ENCODE measurements around the gene CACNB2.

The CACNB2 gene

DNA sequence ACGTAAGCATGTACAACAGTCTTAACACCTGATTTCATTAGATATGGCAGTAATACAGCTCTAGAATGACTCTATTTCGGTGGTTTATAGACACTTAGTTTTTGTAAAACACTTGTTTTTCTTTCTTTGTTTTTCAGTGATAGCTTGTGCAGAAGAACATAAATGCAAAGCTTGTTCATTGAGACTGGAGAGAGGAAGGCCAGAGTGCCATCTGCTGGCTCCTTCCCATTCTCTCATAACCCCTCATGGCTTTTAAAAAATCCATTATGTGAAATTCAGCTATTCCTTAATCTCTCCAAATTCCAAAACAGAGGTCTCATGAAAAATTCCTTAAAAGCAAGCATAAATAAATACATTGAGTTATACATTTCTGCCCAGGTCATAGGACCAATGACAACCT, 76.3 kb downstream of the CACNB2 start:
- TF ChIP-seq POLR2AphosphoS5 (IDR thresholded peaks at IDR 0.05; ENCODE audit: low read depth, low read length) (no peak), TAF1 (IDR thresholded peaks at IDR 0.05; ENCODE audit: low read depth, low read length) (no peak), SPI1 (IDR thresholded peaks at IDR 0.05; ENCODE audit: low read depth, low read length) (no peak), POLR2A (IDR thresholded peaks at IDR 0.05; ENCODE audit: low read depth, low read length) (no peak), PAX5 (IDR thresholded peaks at IDR 0.05; ENCODE audit: insufficient read depth, low read length, severe bottlenecking) (no peak), POU2F2 (IDR thresholded peaks at IDR 0.05; ENCODE audit: low read depth, low read length) (no peak)
- DNase-seq (ENCODE audit: insufficient read length, low spot score), result no peak
- FAIRE-seq, result no peak

DNA sequence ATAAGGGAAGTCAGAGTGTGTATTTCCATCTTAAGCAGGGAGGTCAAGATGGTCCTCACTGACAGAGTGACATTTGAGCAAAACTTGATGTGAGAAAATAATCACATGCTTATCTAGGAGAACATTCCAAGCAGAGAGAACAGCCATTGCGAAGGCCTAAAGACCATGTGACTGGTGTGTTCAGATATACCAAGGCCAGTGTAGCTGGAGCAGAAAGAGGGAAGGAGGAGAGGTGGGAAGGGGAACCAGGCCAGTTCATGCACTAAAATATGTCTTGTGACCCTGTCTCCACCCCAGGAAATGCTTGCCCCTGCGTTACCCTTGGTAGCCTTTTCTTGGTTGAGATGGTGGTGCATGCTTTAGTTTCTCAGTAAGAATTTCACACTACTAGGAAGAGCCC, 77.4 kb downstream of the CACNB2 start:
- DNase-seq (ENCODE audit: insufficient read length, low spot score) (no peak), FAIRE-seq (no peak)
- TF ChIP-seq POU2F2 (IDR thresholded peaks at IDR 0.05; ENCODE audit: low read depth, low read length) (no peak), TAF1 (IDR thresholded peaks at IDR 0.05; ENCODE audit: low read depth, low read length) (no peak), POLR2AphosphoS5 (IDR thresholded peaks at IDR 0.05; ENCODE audit: low read depth, low read length) (no peak), PAX5 (IDR thresholded peaks at IDR 0.05; ENCODE audit: insufficient read depth, low read length, severe bottlenecking) (no peak), POLR2A (IDR thresholded peaks at IDR 0.05; ENCODE audit: low read depth, low read length) (no peak), SPI1 (IDR thresholded peaks at IDR 0.05; ENCODE audit: low read depth, low read length) (no peak)

DNA sequence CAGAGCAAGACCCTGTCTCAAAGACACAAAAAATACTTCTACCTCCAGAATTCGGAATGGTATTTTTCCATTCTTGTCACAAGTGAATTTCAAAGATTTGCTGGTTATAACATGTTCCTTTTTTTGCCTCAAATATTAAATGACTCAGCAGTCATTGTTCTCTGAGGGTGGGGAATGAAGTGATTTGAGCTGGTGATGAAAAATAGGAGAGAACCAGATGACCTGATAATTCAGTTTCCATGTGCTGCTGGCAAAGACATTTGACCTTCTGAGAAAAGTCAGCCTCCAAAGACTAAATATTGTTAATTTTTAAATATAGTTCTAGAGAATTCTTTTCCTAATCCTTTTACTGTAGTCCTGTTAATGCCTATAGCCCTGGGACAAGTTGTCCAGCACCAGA, 78.9 kb downstream of the CACNB2 start:
- no peak for TF ChIP-seq POLR2A (IDR thresholded peaks at IDR 0.05; ENCODE audit: low read depth, low read length)
- no peak for TF ChIP-seq POU2F2 (IDR thresholded peaks at IDR 0.05; ENCODE audit: low read depth, low read length)
- TF ChIP-seq SPI1 (IDR thresholded peaks at IDR 0.05; ENCODE audit: low read depth, low read length), result no peak
- TF ChIP-seq PAX5 (IDR thresholded peaks at IDR 0.05; ENCODE audit: insufficient read depth, low read length, severe bottlenecking), result no peak
- TF ChIP-seq POLR2AphosphoS5 (IDR thresholded peaks at IDR 0.05; ENCODE audit: low read depth, low read length), result no peak
- no peak for TF ChIP-seq TAF1 (IDR thresholded peaks at IDR 0.05; ENCODE audit: low read depth, low read length)
- FAIRE-seq (no peak), DNase-seq (ENCODE audit: insufficient read length, low spot score) (no peak)

DNA sequence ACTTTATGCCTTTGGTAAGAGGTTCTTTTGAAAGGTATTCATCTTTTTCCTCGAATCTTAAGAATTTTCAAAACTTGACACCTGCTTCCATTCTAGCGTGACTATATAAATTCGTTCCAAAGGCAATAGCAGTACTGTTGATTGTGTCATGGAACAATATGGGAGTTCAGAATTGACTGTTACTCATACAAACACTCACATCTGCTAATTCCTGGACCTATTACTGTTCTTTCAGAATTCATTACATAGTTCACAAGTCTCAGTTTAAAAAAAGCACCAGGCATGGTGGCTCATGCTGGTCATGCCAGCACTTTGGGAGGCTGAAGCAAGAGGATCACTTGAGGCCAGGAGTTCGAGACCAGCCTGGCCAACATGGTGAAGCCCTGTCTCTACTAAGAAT, 80.9 kb downstream of the CACNB2 start:
- no peak for FAIRE-seq
- TF ChIP-seq PAX5 (IDR thresholded peaks at IDR 0.05; ENCODE audit: insufficient read depth, low read length, severe bottlenecking) (no peak), SPI1 (IDR thresholded peaks at IDR 0.05; ENCODE audit: low read depth, low read length) (no peak), POLR2A (IDR thresholded peaks at IDR 0.05; ENCODE audit: low read depth, low read length) (no peak), POLR2AphosphoS5 (IDR thresholded peaks at IDR 0.05; ENCODE audit: low read depth, low read length) (no peak), TAF1 (IDR thresholded peaks at IDR 0.05; ENCODE audit: low read depth, low read length) (no peak), POU2F2 (IDR thresholded peaks at IDR 0.05; ENCODE audit: low read depth, low read length) (no peak)

DNA sequence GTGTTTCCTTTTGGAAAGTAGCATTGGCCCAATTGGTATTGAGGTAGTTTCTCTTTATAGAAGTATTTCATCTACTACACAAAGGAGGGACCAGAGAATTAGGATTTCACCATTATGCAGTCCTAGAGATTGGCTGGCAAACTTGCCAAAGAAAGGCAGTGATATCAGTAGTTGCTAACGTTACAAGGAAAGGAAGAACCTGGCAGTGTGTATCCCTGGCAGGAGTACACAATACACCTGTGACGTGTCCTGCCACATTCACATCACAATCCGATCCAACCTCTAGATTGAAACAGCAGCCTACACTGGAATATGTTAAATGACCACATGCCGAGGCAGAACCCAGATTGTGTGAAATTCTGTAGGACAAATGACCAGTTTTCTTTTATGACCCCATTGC, 81.7 kb downstream of the CACNB2 start:
- FAIRE-seq (no peak), DNase-seq (ENCODE audit: insufficient read length, low spot score) (no peak)
- no peak for TF ChIP-seq SPI1 (IDR thresholded peaks at IDR 0.05; ENCODE audit: low read depth, low read length)
- TF ChIP-seq TAF1 (IDR thresholded peaks at IDR 0.05; ENCODE audit: low read depth, low read length), result no peak
- no peak for TF ChIP-seq PAX5 (IDR thresholded peaks at IDR 0.05; ENCODE audit: insufficient read depth, low read length, severe bottlenecking)
- TF ChIP-seq POU2F2 (IDR thresholded peaks at IDR 0.05; ENCODE audit: low read depth, low read length), result no peak
- no peak for TF ChIP-seq POLR2AphosphoS5 (IDR thresholded peaks at IDR 0.05; ENCODE audit: low read depth, low read length)
- no peak for TF ChIP-seq POLR2A (IDR thresholded peaks at IDR 0.05; ENCODE audit: low read depth, low read length)

More for the DNA sequence above, 80.9 kb downstream of the CACNB2 start:
- DNase-seq (ENCODE audit: insufficient read length, low spot score), result no peak

DNA sequence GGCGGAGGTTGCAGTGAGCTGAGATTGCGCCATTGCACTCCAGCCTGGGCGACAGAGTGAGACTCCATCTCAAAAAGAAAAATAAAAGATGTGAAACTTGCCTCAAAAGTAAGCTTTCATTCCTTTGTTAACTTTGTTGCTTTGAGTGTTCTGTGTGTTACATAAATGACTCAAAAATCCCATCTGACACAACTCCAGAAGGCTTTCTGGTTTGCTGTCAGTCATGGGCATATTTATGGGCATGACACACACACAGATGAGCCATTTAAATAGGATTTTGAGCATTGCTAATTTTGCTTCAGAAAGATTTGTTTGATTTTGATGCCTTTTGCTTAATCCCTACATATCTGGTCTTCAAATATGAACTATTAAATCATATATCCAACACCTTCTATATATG, 82.6 kb downstream of the CACNB2 start:
- TF ChIP-seq SPI1 (IDR thresholded peaks at IDR 0.05; ENCODE audit: low read depth, low read length), result no peak
- no peak for TF ChIP-seq TAF1 (IDR thresholded peaks at IDR 0.05; ENCODE audit: low read depth, low read length)
- no peak for TF ChIP-seq PAX5 (IDR thresholded peaks at IDR 0.05; ENCODE audit: insufficient read depth, low read length, severe bottlenecking)
- no peak for TF ChIP-seq POLR2AphosphoS5 (IDR thresholded peaks at IDR 0.05; ENCODE audit: low read depth, low read length)
- no peak for TF ChIP-seq POLR2A (IDR thresholded peaks at IDR 0.05; ENCODE audit: low read depth, low read length)
- no peak for TF ChIP-seq POU2F2 (IDR thresholded peaks at IDR 0.05; ENCODE audit: low read depth, low read length)
- DNase-seq (ENCODE audit: insufficient read length, low spot score) (no peak), FAIRE-seq (no peak)

DNA sequence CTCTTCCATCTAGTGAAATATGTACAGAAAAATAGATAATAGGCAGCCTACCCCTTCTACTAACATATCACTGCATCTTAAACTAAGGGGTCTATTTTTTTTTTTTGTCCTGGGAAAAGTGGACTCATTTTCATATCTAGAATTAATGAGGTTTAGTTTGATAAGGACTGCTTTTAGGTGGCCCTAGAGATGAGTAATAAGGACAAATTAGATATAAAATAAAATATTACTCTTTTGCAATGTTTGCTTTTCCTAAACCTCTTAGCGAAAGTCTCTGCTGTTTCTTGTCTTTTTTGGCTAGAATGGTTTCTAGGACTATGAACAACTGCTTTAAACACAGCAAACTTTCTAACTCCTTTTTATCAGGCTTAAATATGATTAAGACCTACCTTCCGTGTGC, 83.7 kb downstream of the CACNB2 start:
- no peak for DNase-seq (ENCODE audit: insufficient read length, low spot score)
- TF ChIP-seq POLR2A (IDR thresholded peaks at IDR 0.05; ENCODE audit: low read depth, low read length) (no peak), PAX5 (IDR thresholded peaks at IDR 0.05; ENCODE audit: insufficient read depth, low read length, severe bottlenecking) (no peak)
- no peak for FAIRE-seq

DNA sequence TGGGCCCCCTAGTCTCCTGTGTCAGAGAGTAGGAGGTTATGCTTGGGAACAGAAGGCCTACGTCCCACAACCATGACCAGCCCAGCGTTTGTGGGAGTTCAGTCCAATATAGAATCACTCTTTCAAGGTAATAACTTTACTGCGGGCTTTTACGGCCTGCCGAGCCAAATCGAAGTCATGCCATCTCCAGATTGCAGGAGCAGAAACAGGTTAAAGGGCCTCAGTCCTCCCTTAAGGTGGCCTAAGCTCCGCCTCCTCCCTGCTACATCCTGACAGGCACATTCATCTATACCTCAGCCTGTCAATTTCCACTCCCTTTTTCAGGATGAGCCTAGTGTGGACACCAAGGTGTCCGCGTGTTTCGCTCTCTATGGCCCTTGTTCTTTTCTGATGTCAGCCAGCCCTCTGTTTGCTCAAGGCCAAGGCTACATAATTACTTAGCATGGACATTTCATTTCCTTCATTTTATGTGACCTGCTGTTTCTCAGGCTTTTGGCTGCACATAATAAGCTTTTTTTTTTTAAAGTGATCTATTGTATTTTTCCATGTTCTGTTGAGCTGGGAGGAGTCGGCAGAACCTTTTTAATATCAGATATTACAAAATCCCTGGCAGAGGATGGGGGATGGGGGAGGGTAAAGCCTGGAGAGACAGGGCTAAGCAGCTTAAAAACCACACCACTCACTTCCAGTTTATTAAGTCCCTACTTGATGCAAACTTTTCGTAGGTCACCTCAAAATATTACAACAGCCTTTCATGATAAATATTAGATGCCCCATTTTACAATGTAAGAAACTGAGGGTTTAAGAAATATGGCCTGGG, 84.6 kb downstream of the CACNB2 start:
- FAIRE-seq, result no peak
- DNase-seq (ENCODE audit: insufficient read length, low spot score), result no peak
- no peak for TF ChIP-seq PAX5 (IDR thresholded peaks at IDR 0.05; ENCODE audit: insufficient read depth, low read length, severe bottlenecking)
- TF ChIP-seq SPI1 (IDR thresholded peaks at IDR 0.05; ENCODE audit: low read depth, low read length), result no peak
- no peak for TF ChIP-seq POU2F2 (IDR thresholded peaks at IDR 0.05; ENCODE audit: low read depth, low read length)
- TF ChIP-seq TAF1 (IDR thresholded peaks at IDR 0.05; ENCODE audit: low read depth, low read length), result no peak
- no peak for TF ChIP-seq POLR2A (IDR thresholded peaks at IDR 0.05; ENCODE audit: low read depth, low read length)
- TF ChIP-seq POLR2AphosphoS5 (IDR thresholded peaks at IDR 0.05; ENCODE audit: low read depth, low read length), result no peak

DNA sequence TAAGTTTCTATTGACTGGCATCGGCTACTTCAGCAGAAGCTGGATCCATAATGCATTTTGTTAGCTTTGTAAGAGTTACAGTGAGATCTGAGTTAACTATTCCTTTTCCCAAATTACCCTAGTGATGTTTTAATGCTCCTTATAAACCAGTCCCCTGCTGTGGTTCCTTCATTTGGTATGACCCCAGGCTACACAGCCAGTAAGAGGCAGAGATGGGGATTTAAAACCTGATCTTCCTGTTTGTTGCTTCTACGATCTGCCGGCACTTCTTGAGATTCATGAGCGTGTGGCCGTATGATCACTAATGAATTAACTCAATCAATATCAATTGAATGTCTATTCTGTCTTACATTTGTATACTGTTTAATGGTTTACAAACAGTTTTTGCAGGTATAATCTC, 86.1 kb downstream of the CACNB2 start:
- DNase-seq (ENCODE audit: insufficient read length, low spot score) (no peak), FAIRE-seq (no peak)
- TF ChIP-seq PAX5 (IDR thresholded peaks at IDR 0.05; ENCODE audit: insufficient read depth, low read length, severe bottlenecking) (no peak), SPI1 (IDR thresholded peaks at IDR 0.05; ENCODE audit: low read depth, low read length) (no peak), POLR2AphosphoS5 (IDR thresholded peaks at IDR 0.05; ENCODE audit: low read depth, low read length) (no peak), POU2F2 (IDR thresholded peaks at IDR 0.05; ENCODE audit: low read depth, low read length) (no peak), TAF1 (IDR thresholded peaks at IDR 0.05; ENCODE audit: low read depth, low read length) (no peak)

DNA sequence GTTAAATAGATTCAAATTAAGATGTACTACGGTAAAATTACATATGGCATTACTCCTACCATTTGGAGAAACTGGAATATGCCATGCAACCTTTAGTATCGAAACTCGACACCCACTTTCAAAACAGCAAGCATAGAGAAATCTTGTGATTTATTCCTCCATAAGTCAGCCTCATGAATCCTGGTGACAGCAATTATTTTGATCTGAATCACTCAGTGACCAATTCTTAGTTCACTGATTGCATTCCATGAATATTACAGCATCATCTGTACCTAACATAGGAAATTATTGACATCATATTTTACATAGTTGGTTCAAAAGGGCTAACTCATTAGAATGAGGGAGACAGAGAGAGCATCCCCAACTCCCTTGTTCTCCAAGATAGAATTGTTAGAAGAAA, 89.6 kb downstream of the CACNB2 start:
- no peak for TF ChIP-seq POU2F2 (IDR thresholded peaks at IDR 0.05; ENCODE audit: low read depth, low read length)
- TF ChIP-seq TAF1 (IDR thresholded peaks at IDR 0.05; ENCODE audit: low read depth, low read length), result no peak
- TF ChIP-seq POLR2A (IDR thresholded peaks at IDR 0.05; ENCODE audit: low read depth, low read length), result no peak
- no peak for TF ChIP-seq PAX5 (IDR thresholded peaks at IDR 0.05; ENCODE audit: insufficient read depth, low read length, severe bottlenecking)
- TF ChIP-seq SPI1 (IDR thresholded peaks at IDR 0.05; ENCODE audit: low read depth, low read length), result no peak
- no peak for TF ChIP-seq POLR2AphosphoS5 (IDR thresholded peaks at IDR 0.05; ENCODE audit: low read depth, low read length)
- DNase-seq (ENCODE audit: insufficient read length, low spot score) (no peak), FAIRE-seq (no peak)
